ENCODE measurements around the gene DOCK10.

Gene DOCK10

DNA sequence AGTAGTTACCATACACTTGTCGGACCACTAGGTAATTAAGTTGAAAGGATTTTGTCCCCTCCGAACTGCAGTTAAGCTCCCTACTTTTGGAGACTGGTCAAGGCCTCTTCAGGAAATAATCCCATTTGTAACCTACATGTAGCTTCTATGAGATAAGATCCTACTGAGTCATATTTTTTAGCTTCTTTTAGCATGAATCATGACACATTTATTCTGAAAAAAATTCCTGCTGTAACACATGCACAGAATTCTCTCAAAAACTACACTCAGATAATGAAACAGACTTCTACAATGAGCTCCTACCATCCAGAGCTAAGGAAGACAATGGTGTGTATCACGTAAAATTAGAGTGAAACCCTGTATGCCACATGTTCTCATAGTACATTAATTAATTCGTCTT lies 225.5 kb downstream of the DOCK10 start:
- no peak for DNase-seq

DNA sequence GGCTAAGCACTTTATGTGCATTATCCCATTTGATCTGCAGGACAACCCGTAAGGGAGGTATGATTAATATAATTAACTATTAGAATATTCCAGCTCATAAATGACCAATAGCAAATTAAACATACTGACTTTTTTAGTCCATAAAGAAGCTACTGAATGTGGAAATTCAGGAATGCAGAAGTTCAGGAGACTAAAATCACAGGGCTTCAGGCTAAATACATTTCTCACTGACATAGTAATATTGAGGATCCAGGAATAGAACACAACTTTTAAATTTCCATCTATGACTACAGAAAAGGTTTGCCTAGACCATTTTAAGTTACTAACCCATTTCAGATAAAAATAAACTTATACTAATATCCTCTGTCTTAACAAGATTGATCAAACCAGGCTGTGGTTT lies 228.7 kb downstream of the DOCK10 start:
- no peak for DNase-seq

DNA sequence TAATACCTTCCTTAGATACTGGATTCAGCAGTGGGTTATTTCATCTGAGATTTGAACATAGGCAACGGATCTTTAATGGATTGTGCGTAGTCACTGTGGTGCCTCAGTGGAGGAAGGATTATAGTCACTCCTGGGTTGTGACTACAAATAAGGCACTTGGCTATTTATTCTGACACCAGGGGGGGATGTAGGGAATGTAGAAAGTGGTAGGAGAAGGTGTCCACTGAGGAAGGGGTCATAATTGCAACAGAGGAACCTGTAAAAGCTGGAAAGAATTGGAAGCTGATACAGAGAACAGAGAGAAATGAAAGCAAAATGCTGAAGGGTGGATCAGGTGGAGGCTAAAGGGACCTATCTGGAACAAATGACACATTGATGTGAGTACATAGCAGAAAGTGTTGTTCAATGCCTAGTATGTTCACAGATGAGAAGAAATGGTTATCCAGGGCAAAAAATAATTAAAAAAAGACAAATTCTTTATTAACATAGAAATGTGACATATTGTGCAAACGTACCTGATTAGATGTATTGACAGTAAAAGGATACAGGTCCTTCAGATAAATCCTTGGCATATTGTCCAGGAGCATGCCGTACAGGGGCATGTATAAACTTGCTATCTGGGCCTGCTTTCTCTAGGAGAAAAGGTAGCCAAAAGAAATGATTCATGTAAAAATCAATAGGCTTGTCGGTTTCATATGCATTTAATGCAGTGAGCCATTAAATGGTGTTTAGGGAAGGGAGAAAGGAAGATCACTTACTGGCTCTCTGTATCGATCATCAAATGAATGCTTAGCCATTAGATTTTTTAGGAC lies 234.9 kb downstream of the DOCK10 start:
- no peak for DNase-seq

DNA sequence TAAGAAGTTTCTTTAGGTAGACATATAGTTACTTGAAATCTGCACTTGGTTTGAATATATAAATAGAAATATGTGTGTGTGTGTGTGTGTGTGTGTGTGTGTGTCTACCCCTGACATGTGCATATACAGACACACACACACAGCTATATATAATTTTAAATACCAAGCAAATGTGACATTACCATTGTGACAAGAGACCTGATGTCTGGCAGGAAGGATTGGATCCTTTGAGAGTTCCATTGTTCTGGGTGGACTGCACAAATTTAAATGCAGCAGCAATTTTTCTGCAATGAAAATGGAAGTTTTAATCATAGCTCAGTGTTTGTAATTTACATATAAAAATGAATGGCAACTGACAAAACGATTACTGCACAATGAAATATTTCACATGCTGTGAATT lies 238.3 kb downstream of the DOCK10 start:
- no peak for DNase-seq

DNA sequence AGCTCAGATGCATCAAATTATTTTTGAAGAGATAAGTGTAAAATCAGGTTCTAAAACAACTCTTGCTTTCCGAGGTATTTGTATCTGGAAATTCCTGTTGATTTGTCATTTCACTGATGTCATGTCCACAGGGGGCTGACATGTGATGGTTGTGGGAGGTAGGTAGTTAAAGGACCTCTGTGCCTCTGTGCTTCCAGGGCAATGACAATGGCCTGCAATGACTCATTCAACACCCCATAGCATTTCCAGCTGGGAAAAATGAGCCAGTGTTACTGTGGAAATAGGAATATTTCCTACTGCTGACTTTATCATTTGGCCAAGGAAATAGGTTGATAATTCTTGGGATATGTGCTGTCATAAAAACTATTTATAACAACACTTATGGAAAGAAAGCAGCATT lies 239.9 kb downstream of the DOCK10 start:
- no peak for DNase-seq

DNA sequence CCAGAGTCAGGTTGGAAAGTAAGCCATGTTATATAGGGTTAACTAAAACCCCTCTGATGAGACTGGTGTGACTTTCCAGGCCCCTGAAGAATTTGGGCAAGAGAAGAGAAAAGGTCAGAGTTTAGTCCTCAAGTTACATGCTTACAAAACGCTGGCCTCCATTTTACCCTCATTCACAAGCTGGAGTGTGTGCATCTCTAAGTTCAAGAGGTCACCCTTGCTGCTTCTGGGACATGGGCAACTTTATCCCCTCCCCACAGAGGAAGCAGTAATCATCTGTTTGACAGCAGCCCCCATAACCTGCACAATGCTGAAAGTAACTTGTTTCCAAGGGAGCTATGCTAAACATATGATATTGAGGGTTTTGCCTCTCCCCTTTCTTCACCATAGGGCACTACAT lies 240.9 kb downstream of the DOCK10 start:
- DNase-seq, result no peak

DNA sequence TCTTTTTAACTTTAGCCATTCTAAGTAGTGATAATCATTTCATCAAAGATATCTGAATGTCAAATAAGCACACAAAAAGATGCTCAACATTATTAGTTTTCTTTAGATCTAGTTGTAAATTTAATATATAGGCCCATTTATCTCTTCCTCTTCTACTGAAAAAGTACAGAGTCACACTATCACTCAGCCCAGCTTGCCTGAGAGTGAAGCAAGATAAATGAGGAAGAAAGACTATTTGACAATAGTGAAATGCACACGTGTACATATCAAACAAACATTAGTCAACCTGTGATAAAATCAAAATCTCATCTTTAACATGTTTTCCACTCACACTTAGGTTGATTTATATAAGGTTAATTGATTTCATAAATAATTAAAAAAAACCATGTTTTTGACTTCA lies 242.6 kb downstream of the DOCK10 start:
- DNase-seq, result no peak

DNA sequence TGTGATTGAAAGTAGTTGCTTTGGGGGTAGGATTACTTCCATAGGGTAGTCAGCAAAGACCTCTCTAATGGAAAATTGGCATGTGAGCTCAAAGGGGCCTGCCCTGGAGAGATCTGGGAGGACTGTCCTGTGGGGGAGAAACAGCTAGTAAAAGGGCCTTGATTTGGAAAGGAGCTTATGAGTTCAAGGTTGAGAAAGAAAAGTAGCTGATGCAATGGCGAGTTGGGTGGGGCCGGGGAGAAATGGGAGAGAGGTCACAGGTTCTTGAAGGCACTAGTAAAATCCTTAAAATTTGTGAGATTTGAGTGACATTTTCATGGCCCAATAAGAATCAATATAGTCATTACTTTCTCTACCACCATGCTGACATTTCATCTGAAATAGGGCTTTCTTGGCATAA lies 244.1 kb downstream of the DOCK10 start:
- no peak for DNase-seq

DNA sequence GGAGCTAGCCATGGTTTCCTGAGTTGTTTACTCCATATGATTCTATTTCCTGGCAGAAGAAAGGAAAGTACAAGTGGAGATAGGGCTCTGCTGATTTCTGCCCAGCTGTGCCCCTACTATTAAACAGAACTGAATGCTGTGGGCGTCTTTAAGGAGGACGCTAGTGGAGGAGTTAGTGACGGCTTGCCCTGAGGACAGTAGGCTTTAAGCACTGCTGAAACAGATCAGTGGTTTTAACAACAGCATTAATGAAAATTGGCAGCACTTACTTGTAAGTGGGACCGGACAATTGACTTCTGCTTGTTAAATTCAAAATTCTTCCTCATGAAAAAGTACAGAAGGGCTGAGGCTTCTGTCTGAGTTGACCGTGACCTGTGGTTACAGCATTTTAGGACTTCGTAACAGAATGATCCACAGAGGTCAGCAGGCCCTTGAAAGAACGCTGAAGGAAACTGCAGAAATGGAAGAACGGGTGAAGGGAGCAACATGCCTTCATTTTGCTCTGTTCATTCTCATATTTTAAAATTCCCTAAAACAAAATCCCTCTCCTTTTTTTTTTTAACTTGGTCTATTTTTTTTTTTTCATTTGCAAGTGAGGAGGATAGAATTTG lies 245.5 kb downstream of the DOCK10 start:
- DNase-seq, result no peak

DNA sequence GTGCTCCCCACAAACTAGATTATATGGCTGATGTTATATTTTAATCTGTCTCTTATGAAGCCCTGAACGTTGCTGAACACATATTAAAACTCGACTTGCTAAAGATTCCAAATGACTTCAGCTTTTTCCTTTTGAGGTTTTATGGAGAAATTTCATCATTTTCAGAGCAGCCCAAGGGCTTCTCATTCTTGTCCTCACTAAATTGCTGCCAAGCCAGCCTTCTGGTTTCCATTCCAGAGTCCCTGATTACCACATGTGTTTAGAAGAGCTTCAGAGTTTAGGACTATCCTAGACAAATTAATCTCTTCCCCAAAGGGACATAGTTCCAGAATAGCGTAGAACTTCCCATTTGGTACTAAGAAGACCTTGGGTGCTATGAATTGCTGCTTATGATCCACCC lies 248.3 kb downstream of the DOCK10 start:
- no peak for DNase-seq

DNA sequence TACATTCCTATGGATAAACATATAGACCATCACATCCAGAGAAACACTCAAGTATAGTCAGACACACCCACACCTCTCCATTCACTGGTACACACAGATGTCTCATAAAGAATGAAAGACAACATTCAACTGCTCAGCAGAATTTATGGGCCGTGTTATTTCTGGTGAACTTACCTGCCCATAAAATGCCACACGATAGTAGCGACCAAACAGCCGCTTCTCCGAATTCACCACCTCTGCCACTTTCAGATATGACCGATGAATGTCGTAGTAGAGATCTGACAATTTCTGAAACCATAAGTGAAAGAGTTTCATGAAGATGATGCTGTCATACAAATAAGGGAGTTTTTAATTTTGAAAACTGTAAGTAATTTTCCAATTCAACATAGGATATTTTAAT lies 255.4 kb downstream of the DOCK10 start:
- DNase-seq, result no peak

DNA sequence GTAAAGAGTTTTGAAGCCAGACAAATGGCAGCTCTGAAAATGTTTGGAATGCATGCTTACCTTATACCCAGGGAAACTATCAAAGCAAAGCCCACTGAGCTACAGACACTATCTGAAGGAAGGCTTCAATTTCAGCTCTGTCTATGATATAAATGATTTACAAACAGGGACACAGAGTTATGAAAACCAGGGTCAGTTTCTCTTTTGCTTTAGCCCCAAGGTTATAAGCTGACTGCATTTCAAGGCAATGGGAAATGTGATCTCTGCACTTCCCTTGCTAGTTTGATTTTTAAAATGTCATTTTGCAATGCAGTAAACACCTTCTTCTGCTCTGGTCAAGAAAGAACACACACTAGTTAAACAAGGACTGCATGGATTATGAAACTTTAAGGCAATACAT lies 260.9 kb downstream of the DOCK10 start:
- no peak for DNase-seq

DNA sequence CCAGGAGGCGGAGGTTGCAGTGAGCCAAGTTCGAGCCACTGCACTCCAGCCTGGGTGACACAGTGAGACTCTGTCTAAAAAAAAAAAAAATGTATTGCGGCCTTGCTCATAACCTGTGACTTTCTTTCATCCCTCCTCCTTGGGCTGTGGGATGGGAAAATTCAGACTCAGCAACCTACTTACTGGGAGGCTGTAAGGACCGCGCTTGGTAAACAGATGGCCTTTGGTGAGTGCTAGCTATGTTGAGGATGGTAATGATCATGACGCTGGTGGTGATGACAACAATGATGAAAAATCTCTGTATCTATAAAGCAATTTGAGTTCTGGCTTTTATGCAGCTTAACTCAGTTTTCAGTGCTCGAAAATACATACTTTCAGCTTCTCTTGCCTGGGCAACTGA lies 261.4 kb downstream of the DOCK10 start:
- DNase-seq, result no peak

DNA sequence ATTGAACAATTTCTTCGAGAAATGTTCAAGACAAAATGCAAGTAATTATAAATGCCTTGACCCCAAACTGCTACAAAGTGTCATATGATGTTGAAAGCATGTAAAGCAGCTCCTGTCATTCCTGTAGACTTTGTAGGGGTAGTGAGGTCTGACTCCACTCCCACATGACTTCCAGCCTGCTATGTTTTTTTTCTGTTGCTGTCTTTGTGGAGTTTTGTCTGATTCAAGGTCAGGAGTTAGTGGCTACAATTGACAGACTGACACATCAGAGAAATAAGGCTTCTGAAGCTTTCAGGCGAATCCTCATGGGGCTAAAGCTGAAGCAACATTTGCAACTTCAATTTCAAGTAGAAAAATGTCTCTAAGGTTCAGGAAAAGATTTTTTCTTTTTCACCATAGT lies 262.2 kb downstream of the DOCK10 start:
- no peak for DNase-seq

DNA sequence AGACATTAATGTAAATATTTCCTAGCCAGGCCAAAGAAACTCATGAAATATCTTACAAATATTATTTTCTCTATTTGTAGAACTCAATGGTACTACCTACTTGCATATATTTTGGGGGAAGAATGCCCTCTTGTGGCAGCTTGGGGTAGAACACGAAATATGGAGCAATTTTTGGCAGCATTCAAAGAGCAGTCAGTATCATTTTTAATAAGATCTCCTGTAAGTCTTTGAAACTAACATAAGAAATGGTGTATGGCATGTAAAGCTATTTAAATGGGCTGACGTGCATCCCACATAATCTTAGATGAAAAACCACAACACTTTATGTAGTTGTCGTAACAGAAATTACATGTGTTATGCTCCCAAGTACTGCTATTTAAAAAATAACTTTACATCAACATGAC lies 263.8 kb downstream of the DOCK10 start:
- DNase-seq, result peak; percentile 37

DNA sequence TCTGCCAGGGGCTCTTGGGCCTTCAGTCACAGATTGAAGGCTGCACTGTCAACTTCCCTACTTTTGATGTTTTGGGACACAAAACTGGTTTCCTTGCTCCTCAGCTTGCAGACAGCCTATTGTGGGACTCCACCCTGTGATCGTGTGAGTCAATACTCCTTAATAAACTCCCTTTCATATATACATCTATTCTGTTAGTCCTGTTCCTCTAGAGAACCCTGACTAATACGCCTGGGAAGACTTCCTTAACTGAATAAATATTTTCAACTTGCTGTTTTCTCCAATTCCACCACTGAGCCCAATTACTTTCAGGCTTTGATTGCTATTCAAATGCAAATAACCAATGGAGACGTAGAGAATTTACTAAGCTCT lies 264.7 kb downstream of the DOCK10 start:
- DNase-seq, result no peak

DNA sequence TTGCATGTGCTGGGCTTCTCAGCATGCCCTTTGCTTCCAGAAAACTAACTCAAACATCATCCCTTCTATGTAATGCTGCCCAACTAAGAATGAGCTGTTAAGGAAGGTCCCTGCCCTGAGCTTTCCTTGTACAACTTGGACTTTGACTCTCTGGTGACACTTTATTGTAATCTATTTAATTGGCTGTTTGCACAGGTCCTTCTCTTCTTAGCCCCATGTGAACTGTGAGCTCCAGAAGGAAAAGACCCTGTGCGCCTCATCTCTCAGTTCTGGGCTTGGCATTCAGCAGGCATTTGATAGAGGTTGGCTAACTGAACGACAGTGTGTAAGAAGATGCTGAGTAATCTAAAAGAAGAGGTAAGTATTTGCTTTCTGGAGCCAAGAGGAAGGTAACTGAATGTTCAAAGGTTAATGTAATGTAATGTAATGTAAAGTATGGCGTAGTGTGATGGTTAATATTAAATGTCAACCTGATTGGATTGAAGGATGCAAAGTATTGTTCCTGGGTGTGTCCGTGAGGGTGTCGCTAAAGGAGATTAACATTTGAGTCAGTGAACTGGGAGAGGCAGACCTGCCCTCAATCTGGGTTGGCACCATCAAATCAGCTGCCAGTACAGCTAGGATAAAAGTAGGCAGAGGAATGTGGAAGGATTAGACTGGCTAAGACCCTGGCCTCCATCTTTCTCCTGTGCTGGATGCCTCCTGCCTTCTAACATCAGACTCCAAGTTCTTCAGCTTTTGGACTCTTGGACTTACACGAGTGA lies 265.3 kb downstream of the DOCK10 start:
- DNase-seq, result no peak

DNA sequence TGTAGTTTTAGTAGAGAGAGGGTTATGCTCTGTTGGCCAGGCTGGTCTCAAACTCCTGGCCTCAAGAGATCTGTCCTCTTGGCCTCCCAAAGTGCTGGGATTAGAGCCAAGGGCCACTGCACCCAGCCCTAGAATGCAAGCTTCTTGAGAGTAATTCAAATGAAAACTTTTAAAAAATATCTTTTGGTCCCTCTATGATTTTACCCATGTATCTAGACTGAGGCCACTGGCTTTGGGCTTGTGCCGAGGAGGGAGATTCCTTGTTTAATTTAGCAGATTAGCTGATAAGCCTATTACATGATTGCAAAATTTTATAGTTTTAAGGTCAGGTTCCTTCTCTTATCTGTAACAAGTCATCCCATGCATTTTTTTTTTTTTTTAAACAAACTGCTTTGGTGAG lies 266.6 kb downstream of the DOCK10 start:
- no peak for DNase-seq

DNA sequence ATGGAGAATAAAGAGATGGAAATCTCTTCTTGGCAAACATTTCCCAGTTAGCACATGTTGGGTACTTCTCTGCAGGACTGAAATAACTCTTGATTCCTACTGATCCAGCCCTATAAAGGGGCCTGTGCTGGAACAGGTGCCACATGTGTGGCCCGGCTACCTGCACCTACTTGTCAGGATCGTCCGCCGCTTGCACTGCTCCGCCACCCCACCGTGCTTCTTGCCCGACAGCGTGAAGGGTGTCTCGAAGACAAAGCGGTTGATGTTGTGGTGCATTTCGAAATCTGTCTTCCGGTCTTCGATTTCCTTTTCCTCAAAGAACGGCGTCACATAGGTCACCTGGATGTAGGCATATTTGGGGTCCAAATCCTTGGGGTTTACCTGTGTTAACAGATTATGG lies 267.5 kb downstream of the DOCK10 start:
- DNase-seq, result no peak

DNA sequence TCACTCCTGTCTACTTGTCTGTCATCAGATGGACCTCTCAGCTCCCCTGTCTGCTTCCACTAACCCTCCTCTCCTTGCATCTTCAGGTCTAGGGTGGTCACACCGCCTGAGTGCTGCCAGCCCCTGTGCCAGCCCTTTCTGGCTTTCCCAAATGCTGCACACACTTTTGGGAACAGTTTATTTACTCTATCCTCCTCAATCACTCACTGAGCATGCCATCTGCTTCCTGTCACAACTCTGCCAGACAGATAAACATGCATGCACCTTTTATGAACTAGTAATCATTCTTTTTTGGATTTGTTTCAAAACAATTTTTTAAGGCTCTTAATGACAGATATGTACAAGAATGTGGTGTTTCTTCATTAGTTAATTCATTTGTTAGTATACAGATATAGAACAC lies 269.8 kb downstream of the DOCK10 start:
- DNase-seq, result no peak

DNA sequence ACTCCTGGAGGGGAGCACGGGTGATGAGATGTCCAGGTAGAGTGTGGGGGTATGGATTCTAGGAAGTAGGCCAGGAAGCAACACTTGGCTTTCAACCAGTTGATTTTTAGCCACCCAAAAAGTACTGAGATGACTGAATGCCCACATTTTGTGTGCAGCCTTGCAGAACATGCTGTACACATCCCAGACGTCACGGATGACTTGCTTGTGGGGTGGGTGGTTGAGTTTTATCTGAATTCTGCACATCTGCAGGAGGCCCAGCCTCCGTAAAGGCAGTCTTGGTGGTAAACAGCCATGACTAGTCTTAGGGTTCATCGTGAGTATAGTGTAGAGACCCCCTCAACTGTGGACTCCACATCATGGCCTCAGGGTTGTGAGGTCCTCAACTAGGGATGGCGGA lies 272.8 kb downstream of the DOCK10 start:
- DNase-seq, result no peak

DNA sequence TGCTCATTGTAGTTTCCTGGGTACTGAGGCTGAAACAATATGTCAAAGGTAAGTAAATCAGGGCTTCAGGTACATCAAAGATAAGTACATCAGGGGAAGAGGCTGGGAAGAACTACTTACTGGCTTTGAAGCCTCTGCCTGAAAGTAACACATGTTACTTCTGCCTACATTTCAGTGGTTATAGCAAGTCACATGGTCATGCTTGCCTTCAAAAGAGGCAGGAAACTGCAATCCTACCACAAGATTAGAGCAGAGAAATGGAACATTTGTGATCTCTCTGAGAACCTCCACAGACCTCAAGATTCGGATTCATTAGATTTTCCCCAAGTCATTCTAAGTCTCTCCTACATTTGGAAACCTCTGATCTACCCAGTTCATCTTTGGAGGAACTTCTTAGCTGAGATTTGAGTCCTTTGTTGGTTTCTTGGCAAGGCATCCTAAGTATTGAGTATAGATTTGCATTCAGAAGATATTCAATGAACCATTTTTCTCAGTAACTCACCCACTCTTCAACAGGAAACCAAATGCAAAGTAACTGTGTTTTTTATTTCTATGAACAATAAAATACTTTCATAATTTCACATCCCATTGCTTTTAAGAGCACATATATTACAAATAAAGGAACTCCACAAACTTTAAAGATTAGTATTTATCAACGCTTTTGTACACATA lies 277.6 kb downstream of the DOCK10 start:
- DNase-seq, result no peak

DNA sequence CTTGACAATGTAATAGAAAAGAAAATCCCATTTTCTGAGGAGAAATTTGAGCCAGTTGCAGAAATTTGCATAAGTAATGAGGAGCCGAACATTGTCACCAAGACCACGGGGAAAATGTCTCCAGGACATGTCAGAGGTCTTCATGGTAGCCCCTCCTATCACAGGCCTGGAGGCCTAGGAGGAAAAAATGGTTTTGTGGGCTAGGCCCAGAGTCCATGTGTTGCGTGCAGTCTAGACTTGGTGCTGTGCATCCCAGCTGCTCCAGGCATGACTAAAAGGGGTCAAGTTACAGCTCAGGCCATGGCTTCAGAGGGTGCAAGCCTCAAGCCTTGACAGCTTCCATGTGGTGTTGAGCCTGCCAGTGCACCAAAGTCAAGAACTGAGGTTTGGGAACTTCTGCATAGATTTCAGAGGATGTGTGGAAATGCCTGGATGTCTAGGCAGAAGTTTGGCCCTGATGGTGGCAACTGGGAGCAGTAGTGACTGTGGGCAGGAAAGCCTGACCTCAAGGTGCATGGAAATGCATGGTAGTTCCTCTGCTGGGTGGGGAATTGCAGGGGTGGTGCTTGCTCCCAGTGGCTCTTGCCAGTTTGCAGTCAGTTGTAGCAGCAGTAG lies 284.2 kb downstream of the DOCK10 start:
- DNase-seq, result no peak
